Measurements from ENCODE around the gene ELANE.
"Not testable (repeated sequence)": the region's sequence is repeated elsewhere in the genome, so short reads cannot be mapped to it uniquely, and the experiment has no call there.

ELANE gene

GRCh38 chr19:835210-835810, 16.8 kb upstream of the ELANE start:
- no peak for DNase-seq (ENCODE audit: low read depth in 3 of 3, low spot score in 1 of 3)

- DNase-seq (ENCODE audit: low read depth in 3 of 3, low spot score in 1 of 3): no peak
These were observed 11.4 kb upstream of the ELANE start, which contains the start of gene PRTN3 for GRCh38 chr19:840519-841206. Gene PRTN3 (plus strand): TSS chr19:840999. CDS start chr19:841009, 10 bp downstream.

GRCh38 chr19:842802-843179, 9.3 kb upstream of the ELANE start:
- not testable (repeated sequence) for DNase-seq (ENCODE audit: low read depth in 3 of 3, low spot score in 1 of 3)

- no peak for DNase-seq (ENCODE audit: low read depth in 3 of 3, low spot score in 1 of 3)
These were observed 8.8 kb upstream of the ELANE start for GRCh38 chr19:843180-843835.

GRCh38 chr19:843836-844545, 8.1 kb upstream of the ELANE start:
- DNase-seq (ENCODE audit: low read depth in 3 of 3, low spot score in 1 of 3): no peak

DNA sequence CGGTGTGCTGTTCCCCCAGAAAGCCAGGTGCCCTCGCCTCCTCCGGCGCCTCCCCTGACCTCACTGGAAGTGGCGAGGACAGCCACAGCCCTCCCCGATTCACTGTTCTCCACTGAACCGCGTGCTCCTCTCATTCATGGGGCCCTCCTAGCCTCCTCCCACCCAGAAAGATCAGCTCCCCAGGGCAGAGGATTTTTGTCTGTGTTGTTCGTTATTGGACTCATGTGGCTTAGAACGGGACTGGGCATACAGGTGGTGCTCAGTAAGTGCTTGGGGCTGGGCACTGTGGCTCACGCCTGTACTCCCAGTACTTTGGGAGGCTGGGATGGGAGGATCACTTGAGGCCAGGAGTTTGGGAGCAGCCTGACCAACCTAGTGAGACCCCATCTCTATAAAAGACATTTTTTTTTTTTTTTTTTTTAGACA, 7.5 kb upstream of the ELANE start:
- no peak for DNase-seq (ENCODE audit: low read depth in 3 of 3, low spot score in 1 of 3)

- DNase-seq (ENCODE audit: low read depth in 3 of 3, low spot score in 1 of 3): no peak
These were observed 6.2 kb upstream of the ELANE start for GRCh38 chr19:845707-846521.

GRCh38 chr19:848386-848921, 3.6 kb upstream of the ELANE start:
- no peak for DNase-seq (ENCODE audit: low read depth in 3 of 3, low spot score in 1 of 3)

- not testable (repeated sequence) for DNase-seq (ENCODE audit: low read depth in 3 of 3, low spot score in 1 of 3)
These were observed 2.9 kb upstream of the ELANE start for GRCh38 chr19:849195-849594.

- no peak for DNase-seq (ENCODE audit: low read depth in 3 of 3, low spot score in 1 of 3)
These were observed 1.7 kb upstream of the ELANE start for GRCh38 chr19:850221-850978.

DNA sequence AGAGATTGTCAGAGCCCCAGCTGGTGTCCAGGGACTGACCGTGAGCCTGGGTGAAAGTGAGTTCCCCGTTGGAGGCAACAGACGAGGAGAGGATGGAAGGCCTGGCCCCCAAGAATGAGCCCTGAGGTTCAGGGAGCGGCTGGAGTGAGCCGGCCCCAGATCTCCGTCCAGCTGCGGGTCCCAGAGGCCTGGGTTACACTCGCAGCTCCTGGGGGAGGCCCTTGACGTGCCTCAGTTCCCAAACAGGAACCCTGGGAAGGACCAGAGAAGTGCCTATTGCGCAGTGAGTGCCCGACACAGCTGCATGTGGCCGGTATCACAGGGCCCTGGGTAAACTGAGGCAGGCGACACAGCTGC, 1.1 kb upstream of the ELANE start:
- DNase-seq (ENCODE audit: low read depth in 3 of 3, low spot score in 1 of 3): no peak

GRCh38 chr19:853014-853585, 997 bp downstream of the ELANE start:
- no peak for DNase-seq (ENCODE audit: low read depth in 3 of 3, low spot score in 1 of 3)

DNA sequence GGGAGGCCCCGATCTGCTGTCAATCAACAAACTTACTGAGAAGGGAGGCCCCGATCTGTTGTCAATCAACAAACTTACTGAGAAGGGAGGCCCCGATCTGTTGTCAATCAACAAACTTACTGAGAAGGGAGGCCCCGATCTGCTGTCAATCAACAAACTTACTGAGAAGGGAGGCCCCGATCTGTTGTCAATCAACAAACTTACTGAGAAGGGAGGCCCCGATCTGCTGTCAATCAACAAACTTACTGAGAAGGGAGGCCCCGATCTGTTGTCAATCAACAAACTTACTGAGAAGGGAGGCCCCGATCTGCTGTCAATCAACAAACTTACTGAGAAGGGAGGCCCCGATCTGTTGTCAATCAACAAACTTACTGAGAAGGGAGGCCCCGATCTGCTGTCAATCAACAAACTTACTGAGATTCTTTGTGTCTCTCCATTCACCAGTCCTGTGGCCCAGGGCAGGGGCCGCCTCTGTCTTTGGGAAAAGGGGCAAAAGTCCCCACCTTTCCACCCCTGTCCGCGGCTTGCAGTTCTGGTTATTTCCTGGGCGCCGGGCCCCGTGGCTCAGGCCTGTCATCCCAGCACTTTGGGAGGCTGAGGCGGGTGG, 1.6 kb downstream of the ELANE start:
- not testable (repeated sequence) for DNase-seq (ENCODE audit: low read depth in 3 of 3, low spot score in 1 of 3)

GRCh38 chr19:854549-854948, 2.4 kb downstream of the ELANE start:
- no peak for DNase-seq (ENCODE audit: low read depth in 3 of 3, low spot score in 1 of 3)

DNA sequence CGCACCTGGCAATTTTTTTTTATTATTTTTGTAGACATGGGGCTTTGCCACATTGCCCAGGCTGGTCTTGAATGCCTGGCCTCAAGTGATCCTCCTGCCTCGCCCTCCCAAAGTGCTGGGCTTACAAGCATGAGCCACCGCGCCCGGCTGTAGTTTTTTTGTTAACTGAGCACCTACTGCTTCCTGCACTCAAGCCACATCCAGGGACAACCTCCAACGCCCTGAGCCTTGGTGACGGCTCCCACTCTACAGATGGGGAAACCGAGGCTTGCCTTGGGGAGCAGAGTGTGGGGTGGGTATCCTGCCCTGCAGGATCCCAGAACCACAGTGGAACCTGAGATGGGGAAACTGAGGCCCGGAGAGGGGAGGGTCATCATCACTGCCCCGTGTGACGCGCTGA, 3.0 kb downstream of the ELANE start:
- no peak for DNase-seq (ENCODE audit: low read depth in 3 of 3, low spot score in 1 of 3)

GRCh38 chr19:855566-856120, 3.5 kb downstream of the ELANE start:
- no peak for DNase-seq (ENCODE audit: low read depth in 3 of 3, low spot score in 1 of 3)

- DNase-seq (ENCODE audit: low read depth in 3 of 3, low spot score in 1 of 3): no peak
These were observed 6.2 kb downstream of the ELANE start for GRCh38 chr19:858284-858683.

DNA sequence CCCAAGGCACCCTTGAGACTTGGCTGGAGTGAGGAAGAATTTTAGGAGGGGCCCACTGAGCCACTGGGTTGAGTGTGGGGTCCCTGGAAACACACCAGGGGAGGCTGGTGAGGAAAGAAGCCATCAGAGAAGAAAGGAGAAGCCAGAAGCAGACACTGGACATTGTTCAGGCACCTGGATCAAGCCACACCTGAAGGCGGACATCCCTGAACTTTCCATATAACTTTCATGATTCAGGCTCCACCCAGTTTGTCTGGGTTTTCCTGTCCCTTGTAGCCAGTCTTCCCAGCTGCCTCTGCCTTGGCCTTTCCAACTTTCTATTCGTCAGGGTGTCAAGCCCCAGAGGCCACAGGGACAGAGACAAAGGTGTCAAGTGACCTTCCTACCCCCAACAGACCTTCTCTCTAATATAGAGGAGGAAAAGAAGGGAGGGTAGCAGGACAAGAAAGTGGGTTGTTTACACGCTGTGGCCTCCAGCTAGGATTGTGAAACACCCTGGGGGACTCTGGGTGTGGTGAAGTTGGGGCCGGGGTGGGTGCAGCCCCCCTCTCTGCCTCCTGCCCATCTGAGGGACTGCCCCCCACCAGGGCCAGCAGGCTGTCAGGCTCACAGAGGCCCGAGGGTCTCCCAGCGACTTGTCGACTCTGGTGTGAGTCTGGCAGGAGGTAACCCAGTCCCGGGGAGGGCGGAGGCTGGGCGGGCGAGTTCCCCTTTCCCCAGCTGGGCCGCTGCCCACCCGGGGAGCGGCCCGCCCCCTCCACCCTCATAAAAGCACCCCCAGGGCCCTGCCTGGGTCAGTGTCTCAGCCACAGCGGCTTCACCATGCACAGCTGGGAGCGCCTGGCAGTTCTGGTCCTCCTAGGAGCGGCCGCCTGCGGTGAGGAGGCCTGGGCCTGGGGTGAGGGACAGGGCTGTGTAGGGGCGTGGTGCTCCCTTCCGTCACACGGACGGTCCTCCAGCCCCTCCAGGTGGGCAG, 7.1 kb downstream of the ELANE start, which contains the start of gene CFD:
TSS of gene CFD (plus strand) at position 797 of the 976 bp plus-strand sequence. CDS start at position 823, 26 bp downstream.
- no peak for DNase-seq (ENCODE audit: low read depth in 3 of 3, low spot score in 1 of 3)
